ENCODE measurements around the gene RHOB. TPM values are rescaled to one million over a fixed set of nuclear protein-coding genes. Genes with fewer than 3 reads are reported as not detected.

The RHOB gene
- total RNA-seq, 2 experiments from 2014 or later: 25.9 to 26.6 TPM

DNA sequence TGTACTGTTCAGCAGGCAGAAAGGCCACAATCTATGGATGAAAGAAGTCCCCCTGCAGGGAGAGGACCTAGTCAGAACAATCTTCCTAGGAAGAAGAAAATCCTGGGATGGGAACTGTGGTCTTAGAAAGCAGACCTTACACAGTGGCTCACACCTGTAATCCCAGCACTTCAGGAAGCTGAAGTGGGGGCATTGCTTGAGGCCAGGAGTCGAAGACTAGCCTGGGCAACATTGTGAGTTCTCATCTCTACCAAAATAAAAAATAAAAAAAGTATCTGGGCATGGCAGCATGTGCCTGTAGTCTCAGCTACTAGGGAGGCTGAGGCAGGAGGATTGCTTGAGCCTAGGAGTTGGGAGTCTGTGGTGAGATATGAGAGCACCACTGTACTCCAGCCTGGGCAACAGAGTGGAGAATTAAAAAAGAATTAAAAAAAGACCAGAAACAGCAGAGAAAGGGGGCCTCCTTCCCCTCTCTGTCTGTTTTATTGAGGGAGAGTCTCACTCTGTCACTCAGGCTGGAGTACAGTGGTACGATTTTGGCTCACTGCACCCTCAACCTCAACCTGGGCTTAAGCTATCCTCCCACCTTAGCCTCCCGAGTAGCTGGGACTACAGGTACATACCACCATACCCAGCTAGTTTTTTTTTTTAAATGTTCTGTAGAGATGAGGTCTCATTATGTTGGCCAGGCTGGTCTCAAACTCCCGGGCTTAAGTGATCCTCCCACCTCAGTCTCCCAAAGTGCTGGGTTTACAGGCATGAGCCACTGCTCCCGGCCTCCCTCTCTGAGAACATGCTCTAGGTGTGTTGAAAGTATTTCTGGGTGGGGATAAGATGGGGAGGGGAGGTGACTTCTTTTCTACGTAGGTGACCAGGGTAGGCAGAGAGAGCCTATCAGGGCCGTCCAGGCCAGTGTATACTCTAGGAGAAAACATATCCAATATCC, 7.4 kb downstream of the RHOB start:
- Histone ChIP-seq H3K36me3 (ENCODE audit: insufficient read depth, low read length) (no peaks in the 10 kb centered on the region), H3K27ac (ENCODE audit: low read depth in 1 of 2, low read length in 2 of 2) (no peak overlapping the region), H3K27me3 (ENCODE audit: control insufficient read depth in 1 of 2, insufficient read depth in 2 of 2, low read length in 2 of 2) (peaks cover 13 to 15% of the 10 kb centered on the region in 2 experiments), H3K4me3 (ENCODE audit: low read length) (no peak overlapping the region), H3K9me3 (ENCODE audit: control insufficient read depth in 1 of 2, insufficient read depth in 1 of 2, low read length in 2 of 2) (no peaks in the 10 kb centered on the region), H3K4me1 (ENCODE audit: insufficient read depth, low read length) (no peaks in the 10 kb centered on the region)
- no peak for ATAC-seq (ENCODE audit: poor library complexity)
- POLR2A ChIA-PET: no interaction called here
- no peaks in the 10 kb centered on the region for H3K4me1 Mint-ChIP-seq (ENCODE audit: low read depth)
- H3K27me3 Mint-ChIP-seq: peaks cover 45% of the 10 kb centered on the region
- peak in 1 of 14 experiments; percentile 2 for DNase-seq
- TF ChIP-seq, protein P1, sequence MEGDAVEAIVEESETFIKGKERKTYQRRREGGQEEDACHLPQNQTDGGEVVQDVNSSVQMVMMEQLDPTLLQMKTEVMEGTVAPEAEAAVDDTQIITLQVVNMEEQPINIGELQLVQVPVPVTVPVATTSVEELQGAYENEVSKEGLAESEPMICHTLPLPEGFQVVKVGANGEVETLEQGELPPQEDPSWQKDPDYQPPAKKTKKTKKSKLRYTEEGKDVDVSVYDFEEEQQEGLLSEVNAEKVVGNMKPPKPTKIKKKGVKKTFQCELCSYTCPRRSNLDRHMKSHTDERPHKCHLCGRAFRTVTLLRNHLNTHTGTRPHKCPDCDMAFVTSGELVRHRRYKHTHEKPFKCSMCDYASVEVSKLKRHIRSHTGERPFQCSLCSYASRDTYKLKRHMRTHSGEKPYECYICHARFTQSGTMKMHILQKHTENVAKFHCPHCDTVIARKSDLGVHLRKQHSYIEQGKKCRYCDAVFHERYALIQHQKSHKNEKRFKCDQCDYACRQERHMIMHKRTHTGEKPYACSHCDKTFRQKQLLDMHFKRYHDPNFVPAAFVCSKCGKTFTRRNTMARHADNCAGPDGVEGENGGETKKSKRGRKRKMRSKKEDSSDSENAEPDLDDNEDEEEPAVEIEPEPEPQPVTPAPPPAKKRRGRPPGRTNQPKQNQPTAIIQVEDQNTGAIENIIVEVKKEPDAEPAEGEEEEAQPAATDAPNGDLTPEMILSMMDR (IDR thresholded peaks at IDR 0.05): no peak
- intact Hi-C loops (cut with DNase I, micrococcal nuclease): no loop called here
- CTCF ChIA-PET: no interaction called here
- no peaks in the 10 kb centered on the region for H3K36me3 Mint-ChIP-seq (ENCODE audit: low read depth)
- H3K9me3 Mint-ChIP-seq: no peaks in the 10 kb centered on the region
- no peak overlapping the region for H3K27ac Mint-ChIP-seq
- no peak overlapping the region for H3K4me3 Mint-ChIP-seq

GRCh38 chr2:20455076-20455587, 8.3 kb downstream of the RHOB start:
- H3K27ac Mint-ChIP-seq: no peak overlapping the region
- Histone ChIP-seq H3K4me3 (ENCODE audit: low read length) (no peak overlapping the region), H3K9me3 (ENCODE audit: control insufficient read depth in 1 of 2, insufficient read depth in 1 of 2, low read length in 2 of 2) (no peaks in the 10 kb centered on the region), H3K27me3 (ENCODE audit: control insufficient read depth in 1 of 2, insufficient read depth in 2 of 2, low read length in 2 of 2) (peaks cover 13 to 15% of the 10 kb centered on the region in 2 experiments), H3K36me3 (ENCODE audit: insufficient read depth, low read length) (no peaks in the 10 kb centered on the region), H3K27ac (ENCODE audit: low read depth in 1 of 2, low read length in 2 of 2) (no peak overlapping the region), H3K4me1 (ENCODE audit: insufficient read depth, low read length) (no peaks in the 10 kb centered on the region)
- intact Hi-C loops (cut with DNase I, micrococcal nuclease): no loop called here
- H3K27me3 Mint-ChIP-seq: peaks cover 48% of the 10 kb centered on the region
- POLR2A ChIA-PET: no interaction called here
- no peak for DNase-seq
- TF ChIP-seq, protein P1 (IDR thresholded peaks at IDR 0.05): no peak
- H3K9me3 Mint-ChIP-seq: no peaks in the 10 kb centered on the region
- no peaks in the 10 kb centered on the region for H3K36me3 Mint-ChIP-seq (ENCODE audit: low read depth)
- H3K4me1 Mint-ChIP-seq (ENCODE audit: low read depth): no peaks in the 10 kb centered on the region
- ATAC-seq (ENCODE audit: poor library complexity): no peak
- CTCF ChIA-PET: no interaction called here
- no peak overlapping the region for H3K4me3 Mint-ChIP-seq

- POLR2A ChIA-PET: no interaction called here
These were observed 9.3 kb downstream of the RHOB start for GRCh38 chr2:20456116-20456571.

More at GRCh38 chr2:20456116-20456571, 9.3 kb downstream of the RHOB start:
- H3K4me3 ChIP-seq (ENCODE audit: low read length): no peak overlapping the region
- peaks cover 54% of the 10 kb centered on the region for H3K27me3 Mint-ChIP-seq
- H3K4me1 Mint-ChIP-seq (ENCODE audit: low read depth): no peaks in the 10 kb centered on the region
- no peak overlapping the region for H3K27ac Mint-ChIP-seq
- no peak overlapping the region for H3K27ac ChIP-seq (ENCODE audit: low read depth in 1 of 2, low read length in 2 of 2)
- TF ChIP-seq, protein P1 (IDR thresholded peaks at IDR 0.05): no peak
- H3K36me3 Mint-ChIP-seq (ENCODE audit: low read depth): no peaks in the 10 kb centered on the region
- CTCF ChIA-PET: no interaction called here
- no peaks in the 10 kb centered on the region for H3K9me3 Mint-ChIP-seq
- no peaks in the 10 kb centered on the region for H3K36me3 ChIP-seq (ENCODE audit: insufficient read depth, low read length)
- intact Hi-C loops (cut with DNase I, micrococcal nuclease): no loop called here
- H3K9me3 ChIP-seq (ENCODE audit: control insufficient read depth in 1 of 2, insufficient read depth in 1 of 2, low read length in 2 of 2): no peaks in the 10 kb centered on the region
- DNase-seq: peak in 1 of 14 experiments; percentile 2
- peaks cover 13 to 15% of the 10 kb centered on the region in 2 experiments for H3K27me3 ChIP-seq (ENCODE audit: control insufficient read depth in 1 of 2, insufficient read depth in 2 of 2, low read length in 2 of 2)
- H3K4me3 Mint-ChIP-seq: no peak overlapping the region
- no peaks in the 10 kb centered on the region for H3K4me1 ChIP-seq (ENCODE audit: insufficient read depth, low read length)
- no peak for ATAC-seq (ENCODE audit: poor library complexity)
